OCI-LY3 (cell line): ENCODE measurements around the gene ISYNA1.

Experiments
- EZH2phosphoT487 ChIP-seq: fragments of 200-600 bp; shearing (Covaris generic); IDR thresholded peaks from 2 replicates; pipeline ENCODE4 v1.6.1; 2018; ENCODE audit warnings: antibody characterized with exemption, mixed run types, low read depth
- TF ChIP-seq, protein P1 (sequence below): fragments of 200-600, 300-600 bp; sonication (generic); IDR thresholded peaks from 2 replicates; pipeline ENCODE4 v1.5.1; 2014; ENCODE audit warnings: antibody characterized with exemption, low read length, low read depth

- TF ChIP-seq, protein P1, sequence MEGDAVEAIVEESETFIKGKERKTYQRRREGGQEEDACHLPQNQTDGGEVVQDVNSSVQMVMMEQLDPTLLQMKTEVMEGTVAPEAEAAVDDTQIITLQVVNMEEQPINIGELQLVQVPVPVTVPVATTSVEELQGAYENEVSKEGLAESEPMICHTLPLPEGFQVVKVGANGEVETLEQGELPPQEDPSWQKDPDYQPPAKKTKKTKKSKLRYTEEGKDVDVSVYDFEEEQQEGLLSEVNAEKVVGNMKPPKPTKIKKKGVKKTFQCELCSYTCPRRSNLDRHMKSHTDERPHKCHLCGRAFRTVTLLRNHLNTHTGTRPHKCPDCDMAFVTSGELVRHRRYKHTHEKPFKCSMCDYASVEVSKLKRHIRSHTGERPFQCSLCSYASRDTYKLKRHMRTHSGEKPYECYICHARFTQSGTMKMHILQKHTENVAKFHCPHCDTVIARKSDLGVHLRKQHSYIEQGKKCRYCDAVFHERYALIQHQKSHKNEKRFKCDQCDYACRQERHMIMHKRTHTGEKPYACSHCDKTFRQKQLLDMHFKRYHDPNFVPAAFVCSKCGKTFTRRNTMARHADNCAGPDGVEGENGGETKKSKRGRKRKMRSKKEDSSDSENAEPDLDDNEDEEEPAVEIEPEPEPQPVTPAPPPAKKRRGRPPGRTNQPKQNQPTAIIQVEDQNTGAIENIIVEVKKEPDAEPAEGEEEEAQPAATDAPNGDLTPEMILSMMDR, result no peak
- TF ChIP-seq EZH2phosphoT487, result no peak
Measured at GRCh38 chr19:18467978-18468377, 30.0 kb upstream of the ISYNA1 start.
